H1 (cell line): ENCODE data around the gene SULF2. TPM values are rescaled to one million over a fixed set of nuclear protein-coding genes. Genes with fewer than 3 reads are reported as not detected.

Source experiments
- CTCF ChIA-PET: fragments of 300-600 bp; sonication (Branson Sonifier 250); formaldehyde crosslinking; loops from one replicate; lab custom pipeline; 2021; ENCODE audit not compliant: partially characterized antibody; lab: Charles Lee
- POLR2A ChIA-PET: fragments of 300-600 bp; sonication (Branson Sonifier 250); formaldehyde crosslinking; loops from one replicate; lab custom pipeline; 2021; ENCODE audit warnings: inconsistent platforms; ENCODE audit not compliant: partially characterized antibody; lab: Charles Lee
- DNase-seq, 2 experiments: peaks; one replicate each; pipeline versions ENCODE4 v3.0.0 to v3.0.0-alpha.2; 2010 to 2022; ENCODE audit warnings: low spot score in 2 of 2, low read depth in 1 of 2, mixed read lengths in 1 of 2
- FAIRE-seq: peaks from 2 replicates; lab custom pipeline; 2011; peaks lifted over from hg19 to GRCh38; lab: Jason Lieb, UNC
- H2AFZ ChIP-seq: 2 replicates; pipeline ENCODE4 v1.8.1; 2012; ENCODE audit warnings: low read length, inconsistent platforms
- H2AK5ac ChIP-seq: 2 replicates; pipeline ENCODE4 v1.6.1; 2013; ENCODE audit warnings: low read depth, low read length
- H2BK120ac ChIP-seq: replicated peaks from 2 replicates; pipeline ENCODE3; 2013; ENCODE audit warnings: low read depth, low read length, inconsistent platforms
- H2BK12ac ChIP-seq: 2 replicates; pipeline ENCODE4 v1.6.1; 2013; ENCODE audit warnings: low read depth, low read length
- H2BK15ac ChIP-seq: 2 replicates; pipeline ENCODE4 v1.6.1; 2013; ENCODE audit warnings: low read length
- H2BK20ac ChIP-seq: 2 replicates; pipeline ENCODE4 v1.6.1; 2013; ENCODE audit warnings: low read length
- H2BK5ac ChIP-seq: 2 replicates; pipeline ENCODE4 v1.6.1; 2013; ENCODE audit warnings: low read depth, low read length
- H3K14ac ChIP-seq: 2 replicates; pipeline ENCODE4 v1.6.1; 2013; ENCODE audit warnings: inconsistent platforms; ENCODE audit not compliant: insufficient read length
- H3K18ac ChIP-seq: 2 replicates; pipeline ENCODE4 v1.6.1; 2013; ENCODE audit warnings: low read length; ENCODE audit errors: extremely low read depth
- H3K23ac ChIP-seq: 2 replicates; pipeline ENCODE4 v1.6.1; 2013; ENCODE audit warnings: inconsistent platforms; ENCODE audit not compliant: insufficient read length
- H3K23me2 ChIP-seq: 2 replicates; pipeline ENCODE4 v1.6.1; 2013; ENCODE audit warnings: low read depth, low read length
- H3K27ac ChIP-seq: 2 replicates; pipeline ENCODE4 v1.6.1; 2011; ENCODE audit warnings: low read depth, low read length, inconsistent platforms
- H3K27me3 ChIP-seq, 4 experiments: replicated peaks in 1 of 4; 1 replicate in 1 of 4; 2 replicates in 3 of 4; pipeline versions ENCODE4 v1.6.1 to v1.8.1; 2011 to 2013; ENCODE audit warnings: low read length in 3 of 4, mild to moderate bottlenecking in 3 of 4, inconsistent platforms in 2 of 4, mixed read lengths in 2 of 4, moderate library complexity in 1 of 4; ENCODE audit not compliant: control insufficient read depth in 3 of 4, insufficient read depth in 3 of 4; ENCODE audit errors: extremely low read depth in 1 of 4
- H3K36me3 ChIP-seq, 4 experiments: 2 replicates each; pipeline versions ENCODE4 v1.6.1 to v1.8.1; 2011 to 2013; ENCODE audit warnings: mild to moderate bottlenecking in 4 of 4, low read length in 3 of 4, moderate library complexity in 2 of 4, control low read depth in 1 of 4, inconsistent platforms in 1 of 4; ENCODE audit not compliant: insufficient read depth in 4 of 4, control insufficient read depth in 2 of 4
- H3K4ac ChIP-seq: replicated peaks from 2 replicates; pipeline ENCODE3; 2013; ENCODE audit warnings: low read length, low read depth, mixed read lengths, inconsistent platforms; ENCODE audit not compliant: insufficient read length
- H3K4me1 ChIP-seq, 4 experiments: replicated peaks in 1 of 4; 1 replicate in 1 of 4; 2 replicates in 3 of 4; pipeline versions ENCODE4 v1.6.1 to v1.8.1; 2011 to 2013; ENCODE audit warnings: low read length in 3 of 4, inconsistent platforms in 2 of 4, mixed read lengths in 1 of 4; ENCODE audit not compliant: insufficient read depth in 4 of 4, control insufficient read depth in 3 of 4
- H3K4me2 ChIP-seq, 2 experiments: 2 replicates each; pipeline versions ENCODE4 v1.6.1 to v1.8.1; 2011 to 2013; ENCODE audit warnings: low read depth in 2 of 2, low read length in 2 of 2, control low read depth in 1 of 2, inconsistent platforms in 1 of 2, mild to moderate bottlenecking in 1 of 2; ENCODE audit not compliant: insufficient read depth in 1 of 2
- H3K4me3 ChIP-seq, 4 experiments: fragments of 200-600, 300-600 bp in 1 of 4; sonication (generic), shearing (Covaris generic), sonication (Bioruptor Twin) in 1 of 4; 2 replicates each; pipeline versions ENCODE4 v1.5.1 to v1.8.1; 2011 to 2016; ENCODE audit warnings: low read length in 4 of 4, low read depth in 3 of 4, control low read depth in 2 of 4, inconsistent platforms in 2 of 4, mild to moderate bottlenecking in 2 of 4, mixed read lengths in 1 of 4, moderate library complexity in 1 of 4; ENCODE audit not compliant: insufficient read depth in 2 of 4; ENCODE audit errors: extremely low read depth in 1 of 4
- H3K56ac ChIP-seq: replicated peaks from 2 replicates; pipeline ENCODE3; 2013; ENCODE audit warnings: low read depth, mild to moderate bottlenecking, mixed read lengths, low read length, inconsistent platforms; ENCODE audit not compliant: insufficient read length
- H3K79me1 ChIP-seq: 2 replicates; pipeline ENCODE4 v1.6.1; 2013; ENCODE audit warnings: low read depth, low read length, control low read depth
- H3K79me2 ChIP-seq, 2 experiments: 2 replicates each; pipeline versions ENCODE4 v1.6.1 to v1.8.1; 2012 to 2013; ENCODE audit warnings: low read length in 2 of 2, mild to moderate bottlenecking in 2 of 2, inconsistent platforms in 1 of 2; ENCODE audit not compliant: insufficient read depth in 2 of 2, control insufficient read depth in 1 of 2
- H3K9ac ChIP-seq, 4 experiments: replicated peaks in 1 of 4; 1 replicate in 1 of 4; 2 replicates in 3 of 4; pipeline versions ENCODE4 v1.6.1 to v1.8.1; 2011 to 2013; ENCODE audit warnings: low read depth in 3 of 4, low read length in 3 of 4, control low read depth in 2 of 4, mild to moderate bottlenecking in 2 of 4, moderate library complexity in 2 of 4, inconsistent platforms in 1 of 4; ENCODE audit errors: extremely low read depth in 1 of 4
- H3K9me3 ChIP-seq, 2 experiments: 2 replicates each; pipeline versions ENCODE4 v1.6.1 to v1.8.1; 2012 to 2013; ENCODE audit warnings: mild to moderate bottlenecking in 2 of 2, moderate library complexity in 2 of 2, control low read depth in 1 of 2, inconsistent platforms in 1 of 2, low read depth in 1 of 2, low read length in 1 of 2, mixed read lengths in 1 of 2; ENCODE audit not compliant: insufficient read depth in 2 of 2
- H4K20me1 ChIP-seq, 2 experiments: replicated peaks in 1 of 2; 2 replicates each; pipeline versions ENCODE3 to v1.8.1; 2011 to 2013; ENCODE audit warnings: inconsistent platforms in 2 of 2, low read length in 2 of 2, mild to moderate bottlenecking in 1 of 2; ENCODE audit not compliant: insufficient read depth in 2 of 2, control insufficient read depth in 1 of 2
- H4K5ac ChIP-seq: 2 replicates; pipeline ENCODE4 v1.6.1; 2013; ENCODE audit warnings: low read length, low read depth, mixed read lengths, inconsistent platforms; ENCODE audit not compliant: insufficient read length
- H4K8ac ChIP-seq: 2 replicates; pipeline ENCODE4 v1.8.0; 2013; ENCODE audit warnings: mild to moderate bottlenecking, moderate library complexity, low read length, inconsistent platforms; ENCODE audit not compliant: insufficient read depth; ENCODE audit errors: extremely low read depth
- H4K91ac ChIP-seq: replicated peaks from 2 replicates; pipeline ENCODE3; 2013; ENCODE audit warnings: low read length, mixed read lengths, inconsistent platforms; ENCODE audit not compliant: insufficient read length
- ATF3 ChIP-seq: IDR thresholded peaks from 2 replicates; pipeline ENCODE4 v1.6.1; 2011; ENCODE audit warnings: low read depth, mild to moderate bottlenecking, low read length; ENCODE audit not compliant: insufficient read depth
- CBX8 ChIP-seq: fragments of 300-800, 300-1000 bp; sonication (generic); IDR thresholded peaks from 2 replicates; pipeline ENCODE4 v1.7.1; 2016; ENCODE audit warnings: low read depth, low read length, borderline replicate concordance
- KDM4A ChIP-seq: IDR thresholded peaks from one replicate; pipeline ENCODE4 v1.7.1; 2012; ENCODE audit warnings: low read depth, mild to moderate bottlenecking, moderate library complexity, low read length, inconsistent platforms; ENCODE audit not compliant: severe bottlenecking
- KDM5A ChIP-seq: fragments of 200-600 bp; IDR thresholded peaks from 2 replicates; pipeline ENCODE4 v1.7.1; 2012; ENCODE audit warnings: mild to moderate bottlenecking, low read length, inconsistent platforms, mixed read lengths
- NRF1 ChIP-seq: IDR thresholded peaks from 2 replicates; pipeline ENCODE4 v1.6.1; 2011; ENCODE audit warnings: mild to moderate bottlenecking, low read depth, low read length, improper control_type of control experiment
- POU5F1 ChIP-seq: IDR thresholded peaks from 2 replicates; pipeline ENCODE4 v1.6.1; 2011; ENCODE audit warnings: low read depth, mild to moderate bottlenecking, low read length, moderate library complexity
- RNF2 ChIP-seq: fragments of 200-900, 300-1000 bp; sonication (generic); IDR thresholded peaks from 2 replicates; pipeline ENCODE4 v1.7.1; 2016; ENCODE audit warnings: borderline replicate concordance, low read depth, mild to moderate bottlenecking, antibody characterized with exemption, low read length; ENCODE audit not compliant: poor library complexity, severe bottlenecking; ENCODE audit errors: missing control alignments
- SIN3A ChIP-seq, 2 experiments: IDR thresholded peaks in 1 of 2; conservative IDR thresholded peaks in 1 of 2; 2 replicates each; pipeline ENCODE4 v1.6.1; 2011 to 2012; ENCODE audit warnings: low read length in 2 of 2, improper control_type of control experiment in 1 of 2, low read depth in 1 of 2, mild to moderate bottlenecking in 1 of 2
- TAF1 ChIP-seq: IDR thresholded peaks from 2 replicates; pipeline ENCODE4 v1.6.1; 2011; ENCODE audit warnings: mild to moderate bottlenecking, low read depth, low read length
- YY1 ChIP-seq: IDR thresholded peaks from 2 replicates; pipeline ENCODE4 v1.6.1; 2011; ENCODE audit warnings: low read depth, mild to moderate bottlenecking, low read length
- WGBS, 2 experiments: shearing (Covaris generic) in 1 of 2; methylation state at CpG; one replicate each; pipeline versions ENCODE4 v1.1.6 to v1.1.7; 2013 to 2015; ENCODE audit warnings: low lambda C conversion rate in 2 of 2, mixed read lengths in 2 of 2, inconsistent platforms in 1 of 2, low coverage in 1 of 2, missing lambda C conversion rate in 1 of 2; ENCODE audit not compliant: insufficient replicate concordance in 2 of 2, insufficient coverage in 1 of 2, insufficient read length in 1 of 2; ENCODE audit errors: extremely low coverage in 1 of 2, missing lambda C conversion rate in 1 of 2; 5-methylcytosine and 5-hydroxymethylcytosine counted together
- polyA plus RNA-seq, 7 experiments: library from polyadenylated mRNA; depleted of rRNA in 3 of 7; stranded (reverse) in 5 of 7; unstranded in 2 of 7; fragments of >200 nt in 5 of 7; fragments of 200-250 nt in 2 of 7; gene quantifications; 1 replicate in 5 of 7; 2 replicates in 1 of 7; 4 replicates in 1 of 7; pipeline versions ENCODE4 v1.2.1 to v1.2.3, GENCODE V29; 2011 to 2013; ENCODE audit warnings: missing spikeins in 2 of 7, mixed read lengths in 2 of 7
- total RNA-seq: library from RNA; stranded (reverse); fragmentation: NEBNext Ultra II Directional; extraction: Animal tissue kit (Norgen Biotek cat#: 25700); gene quantifications from 2 replicates; pipeline ENCODE4 v1.2.1, GENCODE V29; 2021

Gene SULF2
- total and polyA plus RNA-seq, 2 of the 8 experiments (the other 6 are each of a cell fraction or from before 2014, with no cell fraction given) = 15.7 to 28.2 TPM

GRCh38 chr20:47645632-47646031, 139.6 kb downstream of the SULF2 start:
- Histone ChIP-seq H2BK12ac (no peak overlapping the region), H2BK5ac (no peak overlapping the region), H3K9me3 (no peaks in the 10 kb centered on the region), H4K8ac (no peak overlapping the region), H2BK20ac (no peak overlapping the region), H3K23ac (no peak overlapping the region), H3K27ac (no peak overlapping the region), H3K79me2 (no peaks in the 10 kb centered on the region), H3K14ac (no peak overlapping the region), H3K4me2 (no peak overlapping the region), H3K36me3 (peaks cover 7 to 32% (median 16%) of the 10 kb centered on the region in 4 experiments), H2AFZ (no peak overlapping the region), H2BK120ac (no peak overlapping the region), H4K5ac (no peak overlapping the region), H3K18ac (no peak overlapping the region), H3K4me1 (peaks cover 0 to 14% (median 9%) of the 10 kb centered on the region in 4 experiments; a peak in 5 of 7 replicates), H3K23me2 (no peaks in the 10 kb centered on the region), H2AK5ac (no peak overlapping the region), H3K56ac (no peak overlapping the region), H3K4ac (no peak overlapping the region), H3K27me3 (no peaks in the 10 kb centered on the region), H3K79me1 (no peaks in the 10 kb centered on the region), H3K4me3 (no peak overlapping the region), H3K9ac (no peak overlapping the region), H4K20me1 (no peaks in the 10 kb centered on the region), H4K91ac (no peak overlapping the region), H2BK15ac (no peak overlapping the region)
- no peak for FAIRE-seq
- no peak for DNase-seq
- WGBS, 2 experiments = 100% methylated on average over 2 of the region's 2 CpGs; no CpG with 5 or more reads in 1 of the 2 experiments
- ChIA-PET CTCF (interaction anchor here (0.7 kb wide), 1 partner anchor 1011 kb away, joined by 3 read pairs; no protein-coding TSS in a partner anchor), POLR2A (no interaction called here)
- TF ChIP-seq POU5F1 (no peak), CBX8 (no peak), ATF3 (no peak), RNF2 (no peak), KDM4A (no peak), YY1 (no peak), KDM5A (no peak), NRF1 (no peak), TAF1 (no peak), SIN3A (conservative IDR thresholded peaks at IDR 0.05 in 1 of 2, IDR thresholded peaks at IDR 0.05 in 1 of 2; ENCODE audit: low read depth in 1 of 2, low read length in 2 of 2) (no peak)
